Left lung (tissue), 10 donors: ENCODE results near the gene GCNT2. TPM values are rescaled to one million over a fixed set of nuclear protein-coding genes. Genes with fewer than 3 reads are reported as not detected.
"Not testable (repeated sequence)": the region's sequence is repeated elsewhere in the genome, so short reads cannot be mapped to it uniquely, and the experiment has no call there.

Experiments
- ATAC-seq: fragments of 200-7000 bp; cut with Tn5 transposase; one replicate; pipeline ENCODE4 v1.9.1; 2020; ENCODE audit warnings: moderate library complexity
- DNase-seq, 4 donors: peaks; one replicate each; pipeline ENCODE4 v3.0.0-alpha.2; 2013 to 2020
- H3K27ac ChIP-seq, 2 donors: fragments of 200-600 bp; sonication (generic) in 1 of 2; one replicate each; pipeline versions ENCODE4 v1.5.0 to v1.8.0; 2020 to 2021
- H3K27me3 ChIP-seq, 2 donors: fragments of 200-600 bp; sonication (generic) in 1 of 2; one replicate each; pipeline versions ENCODE4 v1.5.0 to v1.8.0; 2020 to 2021
- H3K36me3 ChIP-seq, 2 donors: fragments of 200-600 bp; sonication (generic) in 1 of 2; one replicate each; pipeline versions ENCODE4 v1.5.0 to v1.8.0; 2020 to 2021
- H3K4me1 ChIP-seq, 2 donors: fragments of 200-600 bp; one replicate each; pipeline ENCODE4 v1.8.0; 2021
- H3K4me3 ChIP-seq, 2 donors: fragments of 200-600 bp; sonication (generic) in 1 of 2; one replicate each; pipeline versions ENCODE4 v1.5.0 to v1.8.0; 2020 to 2021; ENCODE audit warnings: mild to moderate bottlenecking in 1 of 2
- H3K9me3 ChIP-seq, 2 donors: fragments of 200-600 bp; sonication (generic) in 1 of 2; one replicate each; pipeline versions ENCODE4 v1.5.0 to v1.8.0; 2020 to 2021
- CTCF ChIP-seq, 2 donors: fragments of 200-600 bp; sonication (generic) in 1 of 2; IDR thresholded peaks; one replicate each; pipeline versions ENCODE4 v1.5.0 to v1.8.0; 2021; ENCODE audit warnings: antibody characterized with exemption in 2 of 2
- intact Hi-C, 2 donors: fragments of 100-400 bp; cut with DNase I; formaldehyde crosslinking; loops; one replicate each; pipeline versions ENCODE4 v1.11.2 to v1.14.2; 2022
- polyA plus RNA-seq, 6 donors: library from polyadenylated mRNA; unstranded; fragments of 120-200 nt; gene quantifications; one replicate each; pipeline ENCODE4 v1.2.1, GENCODE V29; 2013; ENCODE audit not compliant: insufficient read length in 6 of 6
- total RNA-seq, 2 donors: library from RNA; stranded (reverse); fragmentation: NEBNext Ultra II Directional; extraction: Animal tissue kit (Norgen Biotek cat#: 25700); gene quantifications; one replicate each; pipeline ENCODE4 v1.2.1, GENCODE V29; 2021
- donor health status: DM: no; HTN: yes; CAD: no.
- donor health status: DM: no; HTN: no; CAD: no.

GCNT2 gene
- total and polyA plus RNA-seq, 8 donors, result 14.7 to 32.3 (median 18.0) TPM

GRCh38 chr6:10595731-10596664, 74.8 kb downstream of the GCNT2 start:
- intact Hi-C loops, result no loop called here
- no peaks in the 10 kb centered on the region for H3K9me3 ChIP-seq
- no peak for TF ChIP-seq CTCF (IDR thresholded peaks at IDR 0.05)
- H3K4me1 ChIP-seq, result peaks cover 0 to 22% of the 10 kb centered on the region in 2 donors
- H3K36me3 ChIP-seq, result no peaks in the 10 kb centered on the region
- H3K27ac ChIP-seq, result peak overlapping the region; percentile 7 to 45
- H3K4me3 ChIP-seq, result no peak overlapping the region
- H3K27me3 ChIP-seq, result no peaks in the 10 kb centered on the region
- DNase-seq, result no peak
- peak; percentile 18 for ATAC-seq

- H3K27ac ChIP-seq, result peak overlapping the region; percentile 2 to 10
- ATAC-seq (no peak), DNase-seq (no peak)
- H3K27me3 ChIP-seq, result no peaks in the 10 kb centered on the region
- peaks cover 0 to 22% of the 10 kb centered on the region in 2 donors for H3K4me1 ChIP-seq
- TF ChIP-seq CTCF (IDR thresholded peaks at IDR 0.05), result no peak
- H3K36me3 ChIP-seq, result no peaks in the 10 kb centered on the region
- intact Hi-C loops, result no loop called here
- H3K4me3 ChIP-seq, result no peak overlapping the region
- H3K9me3 ChIP-seq, result no peaks in the 10 kb centered on the region
These were observed 76.4 kb downstream of the GCNT2 start for GRCh38 chr6:10597499-10598001.

- no peaks in the 10 kb centered on the region for H3K27me3 ChIP-seq
- no peak for TF ChIP-seq CTCF (IDR thresholded peaks at IDR 0.05)
- no peaks in the 10 kb centered on the region for H3K36me3 ChIP-seq
- no peak overlapping the region for H3K4me3 ChIP-seq
- DNase-seq (no peak), ATAC-seq (peak; percentile 33)
- intact Hi-C loops, result no loop called here
- no peaks in the 10 kb centered on the region for H3K9me3 ChIP-seq
- peak overlapping the region in 1 of 2 donors; percentile 10 for H3K27ac ChIP-seq
- H3K4me1 ChIP-seq, result peaks cover 0 to 22% of the 10 kb centered on the region in 2 donors
These were observed 77.2 kb downstream of the GCNT2 start for GRCh38 chr6:10598084-10598960.

- TF ChIP-seq CTCF (IDR thresholded peaks at IDR 0.05), result no peak
- Histone ChIP-seq H3K9me3 (no peaks in the 10 kb centered on the region), H3K27ac (no peak overlapping the region), H3K4me1 (peaks cover 0 to 22% of the 10 kb centered on the region in 2 donors), H3K27me3 (no peaks in the 10 kb centered on the region), H3K36me3 (no peaks in the 10 kb centered on the region), H3K4me3 (no peak overlapping the region)
- no peak for ATAC-seq
- intact Hi-C loops, result no loop called here
- no peak for DNase-seq
These were observed 77.9 kb downstream of the GCNT2 start for GRCh38 chr6:10599046-10599445.

- ATAC-seq, H3K36me3 ChIP-seq, H3K27me3 ChIP-seq, H3K9me3 ChIP-seq, H3K4me3 ChIP-seq, H3K27ac ChIP-seq, intact Hi-C loops, DNase-seq: not testable (repeated sequence)
- peaks cover 0 to 22% of the 10 kb centered on the region in 2 donors for H3K4me1 ChIP-seq
These were observed 79.5 kb downstream of the GCNT2 start for GRCh38 chr6:10600681-10601080.
